ENCODE data around the gene OR4E2. TPM values are rescaled to one million over a fixed set of nuclear protein-coding genes. Genes with fewer than 3 reads are reported as not detected.

Gene OR4E2
- polyA plus RNA-seq, 1 donor from 2014 or later: not detected

- H3F3A ChIP-seq (ENCODE audit: insufficient read depth, low read length, poor library complexity, severe bottlenecking): no peaks in the 10 kb centered on the region
- H4K20me1 ChIP-seq (ENCODE audit: insufficient read depth): no peaks in the 10 kb centered on the region
- H3K36me3 ChIP-seq (ENCODE audit: insufficient read depth, low read length): no peaks in the 10 kb centered on the region
- H3K27ac ChIP-seq (ENCODE audit: low read length): no peak overlapping the region
- H3K9me3 ChIP-seq (ENCODE audit: low read length): no peaks in the 10 kb centered on the region
- no peaks in the 10 kb centered on the region for H3K79me2 ChIP-seq (replicated peaks; ENCODE audit: insufficient read depth, low read length)
- TF ChIP-seq MXI1 (conservative IDR thresholded peaks at IDR 0.05; ENCODE audit: poor library complexity, severe bottlenecking) (no peak), EP300 (conservative IDR thresholded peaks at IDR 0.05; ENCODE audit: poor library complexity, severe bottlenecking) (no peak), TAF1 (IDR thresholded peaks at IDR 0.05; ENCODE audit: low read depth) (no peak), EZH2 (IDR thresholded peaks at IDR 0.05; ENCODE audit: borderline replicate concordance, insufficient read depth, low read length, poor library complexity, severe bottlenecking) (no peak), RAD21 (conservative IDR thresholded peaks at IDR 0.05) (no peak), POLR2AphosphoS5 (IDR thresholded peaks at IDR 0.05) (no peak), CTCF (IDR thresholded peaks at IDR 0.05; ENCODE audit: poor library complexity, severe bottlenecking) (no peak), SMC3 (conservative IDR thresholded peaks at IDR 0.05; ENCODE audit: poor library complexity) (no peak), REST (IDR thresholded peaks at IDR 0.05; ENCODE audit: borderline replicate concordance) (no peak)
- H3K27me3 ChIP-seq (ENCODE audit: insufficient read depth, low read depth, low read length): no peaks in the 10 kb centered on the region
- H3K9me2 ChIP-seq (ENCODE audit: insufficient read depth, low read length): no peaks in the 10 kb centered on the region
- H3K9ac ChIP-seq (ENCODE audit: low read length): no peak overlapping the region
- no peak overlapping the region for H3K4me3 ChIP-seq (ENCODE audit: low read length)
- H3K4me2 ChIP-seq (ENCODE audit: low read length): no peak overlapping the region
- H2AFZ ChIP-seq (ENCODE audit: low read depth, low read length): no peak overlapping the region
Observed at GRCh38 chr14:21642683-21643082, 11.0 kb upstream of the OR4E2 start.

GRCh38 chr14:21643407-21643806, 10.2 kb upstream of the OR4E2 start:
- no peaks in the 10 kb centered on the region for H3K9me3 ChIP-seq (ENCODE audit: low read length)
- H3K27me3 ChIP-seq (ENCODE audit: insufficient read depth, low read depth, low read length): no peaks in the 10 kb centered on the region
- TF ChIP-seq TAF1 (IDR thresholded peaks at IDR 0.05; ENCODE audit: low read depth) (no peak), MXI1 (conservative IDR thresholded peaks at IDR 0.05; ENCODE audit: poor library complexity, severe bottlenecking) (no peak), REST (IDR thresholded peaks at IDR 0.05; ENCODE audit: borderline replicate concordance) (no peak), EP300 (conservative IDR thresholded peaks at IDR 0.05; ENCODE audit: poor library complexity, severe bottlenecking) (no peak), EZH2 (IDR thresholded peaks at IDR 0.05; ENCODE audit: borderline replicate concordance, insufficient read depth, low read length, poor library complexity, severe bottlenecking) (no peak), CTCF (IDR thresholded peaks at IDR 0.05; ENCODE audit: poor library complexity, severe bottlenecking) (no peak), POLR2AphosphoS5 (IDR thresholded peaks at IDR 0.05) (no peak), SMC3 (conservative IDR thresholded peaks at IDR 0.05; ENCODE audit: poor library complexity) (no peak), RAD21 (conservative IDR thresholded peaks at IDR 0.05) (no peak)
- no peak overlapping the region for H3K4me2 ChIP-seq (ENCODE audit: low read length)
- no peaks in the 10 kb centered on the region for H4K20me1 ChIP-seq (ENCODE audit: insufficient read depth)
- no peak overlapping the region for H3K27ac ChIP-seq (ENCODE audit: low read length)
- H3K36me3 ChIP-seq (ENCODE audit: insufficient read depth, low read length): no peaks in the 10 kb centered on the region
- H3K9ac ChIP-seq (ENCODE audit: low read length): no peak overlapping the region
- no peak overlapping the region for H3K4me3 ChIP-seq (ENCODE audit: low read length)
- no peak overlapping the region for H2AFZ ChIP-seq (ENCODE audit: low read depth, low read length)
- no peaks in the 10 kb centered on the region for H3F3A ChIP-seq (ENCODE audit: insufficient read depth, low read length, poor library complexity, severe bottlenecking)
- no peaks in the 10 kb centered on the region for H3K9me2 ChIP-seq (ENCODE audit: insufficient read depth, low read length)
- H3K79me2 ChIP-seq (replicated peaks; ENCODE audit: insufficient read depth, low read length): no peaks in the 10 kb centered on the region

Data from neural cell (in vitro differentiated cells).